ENCODE results near the gene PODNL1. TPM values are rescaled to one million over a fixed set of nuclear protein-coding genes. Genes with fewer than 3 reads are reported as not detected.

Gene PODNL1
- total RNA-seq, 6 experiments from 2014 or later, result 0.19 to 0.33 TPM; not detected in 4

DNA sequence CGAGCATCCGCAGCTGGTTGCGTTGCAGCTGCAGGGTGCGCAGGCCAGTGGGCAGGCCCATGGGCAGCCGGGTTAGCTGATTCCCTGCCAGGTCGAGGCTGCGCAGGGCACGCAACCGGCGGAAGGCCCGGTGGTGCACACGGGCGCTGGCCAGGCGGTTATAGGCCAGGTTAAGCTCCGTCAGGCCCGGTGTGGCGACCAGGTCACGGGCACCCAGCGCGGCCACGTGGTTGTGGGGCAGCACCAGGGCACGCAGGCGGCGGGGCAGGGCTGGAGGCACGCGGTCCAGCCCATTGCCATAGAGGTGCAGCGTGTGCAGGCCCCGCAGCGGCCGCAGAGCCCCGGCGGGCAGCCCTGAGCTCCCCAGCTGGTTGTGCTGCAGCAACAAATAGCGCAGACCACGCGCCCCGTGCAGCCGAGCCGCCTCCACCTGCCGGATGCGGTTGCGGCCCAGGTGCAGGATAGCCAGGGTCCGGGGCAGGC, 5.3 kb downstream of the PODNL1 start:
- Histone ChIP-seq H3K4me1 (no peaks in the 10 kb centered on the region), H3K27me3 (no peaks in the 10 kb centered on the region), H3K4me3 (no peak overlapping the region), H3K27ac (no peak overlapping the region), H3K9me3 (no peaks in the 10 kb centered on the region), H3K36me3 (no peaks in the 10 kb centered on the region)
- intact Hi-C loops (cut with DNase I), result no loop called here
- DNase-seq, result no peak
- no peak for ATAC-seq
- TF ChIP-seq POLR2A (IDR thresholded peaks at IDR 0.05), result no peak
- TF ChIP-seq, protein P1, sequence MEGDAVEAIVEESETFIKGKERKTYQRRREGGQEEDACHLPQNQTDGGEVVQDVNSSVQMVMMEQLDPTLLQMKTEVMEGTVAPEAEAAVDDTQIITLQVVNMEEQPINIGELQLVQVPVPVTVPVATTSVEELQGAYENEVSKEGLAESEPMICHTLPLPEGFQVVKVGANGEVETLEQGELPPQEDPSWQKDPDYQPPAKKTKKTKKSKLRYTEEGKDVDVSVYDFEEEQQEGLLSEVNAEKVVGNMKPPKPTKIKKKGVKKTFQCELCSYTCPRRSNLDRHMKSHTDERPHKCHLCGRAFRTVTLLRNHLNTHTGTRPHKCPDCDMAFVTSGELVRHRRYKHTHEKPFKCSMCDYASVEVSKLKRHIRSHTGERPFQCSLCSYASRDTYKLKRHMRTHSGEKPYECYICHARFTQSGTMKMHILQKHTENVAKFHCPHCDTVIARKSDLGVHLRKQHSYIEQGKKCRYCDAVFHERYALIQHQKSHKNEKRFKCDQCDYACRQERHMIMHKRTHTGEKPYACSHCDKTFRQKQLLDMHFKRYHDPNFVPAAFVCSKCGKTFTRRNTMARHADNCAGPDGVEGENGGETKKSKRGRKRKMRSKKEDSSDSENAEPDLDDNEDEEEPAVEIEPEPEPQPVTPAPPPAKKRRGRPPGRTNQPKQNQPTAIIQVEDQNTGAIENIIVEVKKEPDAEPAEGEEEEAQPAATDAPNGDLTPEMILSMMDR (IDR thresholded peaks at IDR 0.05), result no peak
- 86% methylated on average over 8 of the region's 42 CpGs for WGBS (ENCODE audit: insufficient coverage, low coverage, low lambda C conversion rate, missing lambda C conversion rate)

DNA sequence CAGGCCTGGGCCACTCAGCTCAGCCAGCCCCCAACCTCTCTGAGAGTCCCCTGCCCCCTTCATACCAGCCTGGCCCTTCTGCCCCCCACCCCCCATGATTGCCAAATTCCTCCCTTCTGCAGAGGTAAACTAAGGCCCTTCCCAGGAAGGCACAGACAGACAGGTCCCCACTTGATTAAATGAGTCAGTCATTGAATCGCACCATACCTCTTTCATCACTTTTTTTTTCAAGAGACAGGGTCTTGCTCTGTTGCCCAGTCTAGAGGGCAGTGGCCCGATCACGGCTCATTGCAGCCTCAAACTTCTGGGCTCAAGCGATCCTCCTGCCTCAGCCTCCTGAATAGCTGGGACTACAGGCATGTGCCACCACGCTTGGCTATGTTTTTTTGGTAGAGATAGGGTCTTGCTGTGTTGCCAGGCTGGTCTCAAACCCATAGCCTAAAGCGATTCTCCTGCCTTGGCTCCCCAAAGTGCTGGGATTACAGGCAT, 6.0 kb downstream of the PODNL1 start:
- ATAC-seq (no peak), DNase-seq (no peak)
- Histone ChIP-seq H3K9me3 (no peaks in the 10 kb centered on the region), H3K27ac (no peak overlapping the region), H3K36me3 (peaks cover 0 to 2% (median 0%) of the 10 kb centered on the region in 4 donors), H3K4me3 (no peak overlapping the region), H3K27me3 (no peaks in the 10 kb centered on the region), H3K4me1 (no peaks in the 10 kb centered on the region)
- 89% methylated on average over 6 of the region's 6 CpGs for WGBS (ENCODE audit: insufficient coverage, low coverage, low lambda C conversion rate, missing lambda C conversion rate)
- intact Hi-C loops (cut with DNase I), result no loop called here
- TF ChIP-seq POLR2A (IDR thresholded peaks at IDR 0.05), result no peak
- TF ChIP-seq, protein P1 (IDR thresholded peaks at IDR 0.05), result no peak

DNA sequence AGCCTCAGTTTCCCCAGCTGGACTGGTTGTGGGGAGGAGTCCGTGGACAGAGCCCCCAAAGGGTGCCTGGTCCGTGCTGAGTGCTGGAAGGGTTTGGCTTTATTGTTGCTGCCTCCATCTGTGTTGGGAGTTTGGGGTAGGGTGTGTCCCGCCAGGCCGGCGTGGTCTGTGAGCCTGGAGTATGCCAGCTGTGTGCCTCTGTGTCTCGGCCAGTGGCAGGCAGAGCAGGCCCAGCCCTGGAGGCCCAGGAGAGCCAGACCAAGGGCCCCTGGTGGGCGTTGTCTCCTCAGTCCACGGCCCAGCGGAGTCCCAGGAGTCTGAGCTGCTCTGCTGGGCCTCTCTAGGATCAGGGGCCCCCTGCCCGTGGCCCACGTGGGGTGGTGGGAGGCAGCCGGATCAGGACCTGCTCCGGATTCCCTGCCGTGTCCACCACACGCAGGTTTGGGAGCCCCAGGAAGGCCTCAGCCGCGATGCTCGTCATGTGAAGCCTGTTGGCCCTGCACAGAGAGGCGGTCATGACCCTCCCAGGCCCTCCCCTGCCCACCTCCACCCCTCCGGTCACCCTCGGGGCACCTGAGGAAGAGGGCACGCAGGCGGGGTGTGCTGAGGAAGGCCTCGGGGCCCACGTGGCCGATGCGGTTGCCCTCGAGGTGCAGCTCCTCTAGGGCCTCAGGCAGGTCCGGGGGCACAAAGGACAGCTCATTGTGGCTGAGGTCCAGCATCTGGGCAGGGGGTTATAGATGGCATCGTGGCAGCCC, 6.6 kb downstream of the PODNL1 start:
- Histone ChIP-seq H3K27ac (no peak overlapping the region), H3K4me3 (no peak overlapping the region), H3K9me3 (no peaks in the 10 kb centered on the region), H3K27me3 (no peaks in the 10 kb centered on the region), H3K36me3 (peaks cover 0 to 8% (median 0%) of the 10 kb centered on the region in 4 donors), H3K4me1 (no peaks in the 10 kb centered on the region)
- WGBS (ENCODE audit: insufficient coverage, low coverage, low lambda C conversion rate, missing lambda C conversion rate), result no CpG with 5 or more reads among the region's 30 CpGs
- TF ChIP-seq, protein P1 (IDR thresholded peaks at IDR 0.05), result no peak
- no peak for TF ChIP-seq POLR2A (IDR thresholded peaks at IDR 0.05)
- ATAC-seq, result peak in 1 of 4 donors; percentile 8
- no peak for DNase-seq
- intact Hi-C loops (cut with DNase I), result no loop called here

DNA sequence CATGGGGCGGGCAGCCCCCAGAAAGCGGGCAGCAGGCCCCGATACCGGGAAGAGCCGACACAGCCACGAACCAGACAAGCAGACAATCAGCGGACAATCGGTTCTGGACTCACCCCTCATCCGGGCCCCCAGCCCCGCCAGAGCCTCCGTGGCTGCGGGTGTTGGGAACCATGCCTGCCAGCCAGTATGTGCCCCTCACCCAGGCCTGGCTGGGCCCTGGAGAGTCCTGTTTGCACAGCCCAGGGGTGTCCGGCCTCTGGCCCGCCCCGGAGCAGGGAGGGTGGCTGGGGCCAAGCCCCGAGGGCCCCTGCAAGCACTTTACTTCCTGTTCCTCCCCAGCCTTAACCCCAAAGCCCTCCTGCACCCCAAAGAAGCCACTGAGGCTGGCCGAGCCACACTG, 7.8 kb downstream of the PODNL1 start:
- no peak for DNase-seq
- Histone ChIP-seq H3K27ac (no peak overlapping the region), H3K36me3 (peaks cover 0 to 9% (median 0%) of the 10 kb centered on the region in 4 donors), H3K27me3 (no peaks in the 10 kb centered on the region), H3K4me1 (no peaks in the 10 kb centered on the region), H3K4me3 (no peak overlapping the region), H3K9me3 (no peaks in the 10 kb centered on the region)
- no peak for TF ChIP-seq POLR2A (IDR thresholded peaks at IDR 0.05)
- TF ChIP-seq, protein P1 (IDR thresholded peaks at IDR 0.05), result no peak
- no CpG with 5 or more reads among the region's 17 CpGs for WGBS (ENCODE audit: insufficient coverage, low coverage, low lambda C conversion rate, missing lambda C conversion rate)
- ATAC-seq, result no peak
- intact Hi-C loops (cut with DNase I), result no loop called here

All from right lobe of liver (tissue), 6 donors.